Muscle layer of colon (tissue), 2 donors: ENCODE data around the gene SIAH1.
"Not testable (repeated sequence)": the region's sequence is repeated elsewhere in the genome, so short reads cannot be mapped to it uniquely, and the experiment has no call there.

Experiments
- H3K27ac ChIP-seq: one replicate; pipeline ENCODE4 v1.7.0; 2013; ENCODE audit warnings: low read depth, mild to moderate bottlenecking, low read length, moderate library complexity
- H3K27me3 ChIP-seq, 2 donors: one replicate each; pipeline ENCODE4 v1.7.0; 2013; ENCODE audit warnings: low read length in 2 of 2, mild to moderate bottlenecking in 2 of 2; ENCODE audit not compliant: insufficient read depth in 2 of 2, control insufficient read depth in 1 of 2
- H3K36me3 ChIP-seq: one replicate; pipeline ENCODE4 v1.7.0; 2013; ENCODE audit warnings: mild to moderate bottlenecking, low read length; ENCODE audit not compliant: insufficient read depth
- H3K4me1 ChIP-seq: one replicate; pipeline ENCODE4 v1.7.0; 2013; ENCODE audit warnings: mild to moderate bottlenecking, low read length; ENCODE audit not compliant: insufficient read depth
- H3K4me3 ChIP-seq, 2 donors: one replicate each; pipeline ENCODE4 v1.7.0; 2013; ENCODE audit warnings: low read length in 2 of 2, low read depth in 1 of 2, mild to moderate bottlenecking in 1 of 2, moderate library complexity in 1 of 2
- H3K9ac ChIP-seq: one replicate; pipeline ENCODE4 v1.7.0; 2013; ENCODE audit warnings: low read length
- H3K9me3 ChIP-seq: one replicate; pipeline ENCODE4 v1.7.0; 2013; ENCODE audit warnings: mild to moderate bottlenecking, low read length
- donor health status: abdominal sarcoma.
- donor health status: Adenocarcinoma of cecum.

SIAH1 gene

DNA sequence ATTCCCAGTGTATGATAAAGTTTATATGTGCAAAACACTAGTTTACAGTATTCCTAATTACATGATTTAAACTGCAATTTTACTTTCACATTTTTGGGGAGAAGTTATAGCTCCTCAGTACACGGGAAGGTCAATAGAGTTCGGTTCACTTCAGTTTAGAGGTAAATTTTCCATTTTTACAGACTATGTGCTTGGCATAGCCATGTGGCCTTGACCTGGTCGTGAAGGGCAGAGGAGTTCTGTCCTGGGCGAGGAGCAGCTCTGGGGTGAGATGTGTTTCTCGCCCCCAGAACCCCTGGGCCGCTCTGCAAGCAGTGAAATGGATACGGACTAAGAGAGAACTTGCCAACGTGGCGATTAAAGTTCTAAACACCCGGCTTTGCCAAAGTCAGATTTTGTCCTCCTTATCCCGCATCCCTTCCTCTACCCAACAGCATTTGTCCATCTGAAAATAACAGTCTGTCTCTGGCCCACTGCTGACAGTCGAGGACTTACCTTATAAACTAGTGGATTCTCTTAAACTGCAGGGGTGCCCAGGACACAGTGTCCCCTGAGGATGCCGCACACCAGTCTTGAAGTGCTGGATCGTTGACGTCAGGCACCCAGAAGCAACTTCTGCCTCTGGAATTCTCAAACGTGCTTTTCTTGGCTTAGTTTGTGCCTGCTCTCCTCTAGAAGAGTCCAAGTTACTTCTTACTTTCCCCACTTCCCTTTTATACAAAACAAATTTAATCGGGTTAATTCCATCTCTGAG, 1.5 kb upstream of the SIAH1 start:
- Histone ChIP-seq H3K27ac (no peak overlapping the region), H3K27me3 (no peaks in the 10 kb centered on the region), H3K4me3 (no peak overlapping the region), H3K9me3 (no peaks in the 10 kb centered on the region), H3K4me1 (peaks cover 17% of the 10 kb centered on the region), H3K9ac (no peak overlapping the region), H3K36me3 (no peaks in the 10 kb centered on the region)

DNA sequence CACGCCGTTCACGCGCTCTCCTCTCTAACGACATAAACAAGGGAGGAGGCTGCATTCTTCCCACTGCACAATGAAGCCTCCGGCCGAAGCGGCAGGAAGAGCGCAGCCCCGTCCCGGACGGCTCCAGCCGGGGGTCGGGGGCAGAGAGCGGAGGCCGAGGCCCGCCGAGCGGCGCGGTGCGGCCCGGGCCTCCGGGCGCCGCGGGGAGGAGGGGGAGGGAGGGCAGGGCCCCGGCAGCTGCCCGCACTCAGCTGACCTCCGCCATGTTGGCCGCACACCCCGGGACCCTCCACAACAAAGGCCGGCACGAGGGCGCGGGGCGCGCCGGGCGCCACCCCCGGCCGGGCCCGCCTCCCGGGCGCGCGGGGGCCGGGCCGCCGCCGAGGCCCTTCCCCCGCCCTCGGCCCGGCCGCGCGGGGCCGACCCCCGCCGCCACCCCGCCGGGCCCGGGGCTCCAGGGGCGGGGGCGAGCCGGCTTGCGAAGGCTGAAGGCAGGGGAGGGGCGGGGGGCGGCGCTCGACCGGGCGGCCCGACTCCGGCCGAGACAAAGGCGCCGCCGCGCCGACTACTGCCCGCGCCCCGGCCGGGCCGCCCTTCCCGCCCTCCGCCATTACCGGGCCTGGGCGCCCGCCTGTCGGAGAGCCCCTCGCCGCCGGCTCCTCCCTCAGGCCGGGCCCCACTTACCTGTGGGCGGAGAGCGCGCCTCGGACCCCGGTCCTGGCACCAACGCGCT, 527 bp downstream of the SIAH1 start:
- Histone ChIP-seq H3K27ac (peak overlapping the region; percentile 82), H3K4me1 (peaks cover 18% of the 10 kb centered on the region), H3K9ac (peak overlapping the region; percentile 74), H3K27me3 (no peaks in the 10 kb centered on the region), H3K4me3 (peak overlapping the region; percentile 64 to 81), H3K9me3 (no peaks in the 10 kb centered on the region), H3K36me3 (no peaks in the 10 kb centered on the region)

DNA sequence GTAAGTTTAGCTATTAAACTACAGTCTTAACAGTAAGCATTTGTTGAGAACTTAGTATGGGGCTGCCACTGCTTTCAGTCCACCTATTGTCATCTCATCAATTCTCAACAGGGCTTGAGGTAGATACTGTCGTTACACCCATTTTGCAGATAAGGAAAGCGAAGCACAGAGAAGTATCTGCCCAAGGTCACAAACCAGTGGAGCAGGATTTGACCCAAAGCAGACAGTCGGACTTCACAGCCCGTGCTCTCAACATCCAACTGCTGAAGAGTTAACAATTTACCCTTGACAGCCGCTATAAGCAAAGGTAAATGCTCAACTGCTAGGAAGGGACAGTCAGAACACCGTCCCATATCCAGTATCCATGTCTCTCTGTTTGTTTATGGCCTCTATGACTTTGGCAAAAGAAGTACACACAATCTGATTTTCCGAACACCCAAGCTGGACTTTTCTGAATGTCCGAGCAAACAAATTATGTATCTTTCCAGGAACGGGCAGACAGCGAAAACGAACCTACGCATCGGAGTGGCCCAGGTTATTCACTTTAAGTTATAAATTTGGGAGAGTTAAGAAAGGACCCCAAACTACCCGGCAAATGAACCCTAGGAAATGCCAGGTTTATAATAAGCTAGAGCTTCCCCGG, 1.2 kb downstream of the SIAH1 start:
- H3K27me3 ChIP-seq: no peaks in the 10 kb centered on the region
- H3K9ac ChIP-seq: peak overlapping the region; percentile 74
- peaks cover 25% of the 10 kb centered on the region for H3K4me1 ChIP-seq
- H3K9me3 ChIP-seq: no peaks in the 10 kb centered on the region
- no peaks in the 10 kb centered on the region for H3K36me3 ChIP-seq
- H3K4me3 ChIP-seq: peak overlapping the region; percentile 64 to 81
- peak overlapping the region; percentile 82 for H3K27ac ChIP-seq

GRCh38 chr16:48383009-48383876, 2.0 kb downstream of the SIAH1 start:
- peaks cover 32% of the 10 kb centered on the region for H3K4me1 ChIP-seq
- no peaks in the 10 kb centered on the region for H3K9me3 ChIP-seq
- H3K9ac ChIP-seq: peak overlapping the region; percentile 74
- H3K4me3 ChIP-seq: peak overlapping the region; percentile 64 to 81
- peak overlapping the region; percentile 82 for H3K27ac ChIP-seq
- no peaks in the 10 kb centered on the region for H3K36me3 ChIP-seq
- no peaks in the 10 kb centered on the region for H3K27me3 ChIP-seq

DNA sequence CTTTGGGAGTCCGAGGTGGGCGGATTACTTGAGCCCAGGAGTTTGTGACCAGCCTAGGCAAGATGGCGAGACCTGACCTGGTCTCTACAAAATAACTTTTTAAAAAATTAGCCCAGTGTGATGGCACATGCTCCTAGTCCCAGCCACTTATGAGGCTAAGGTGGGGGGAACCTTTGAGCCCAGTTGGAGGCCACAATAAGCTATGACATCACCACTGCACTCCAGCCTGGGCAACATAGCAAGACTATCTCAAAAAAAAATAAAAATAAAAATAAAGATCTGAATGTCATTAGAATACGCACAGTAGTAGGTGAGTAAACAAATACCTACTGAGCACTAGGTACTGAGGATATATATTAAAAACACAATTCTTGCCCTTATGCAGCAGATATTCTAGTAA, 3.1 kb downstream of the SIAH1 start:
- Histone ChIP-seq H3K27ac (no peak overlapping the region), H3K4me1 (peaks cover 32% of the 10 kb centered on the region), H3K9ac (no peak overlapping the region), H3K9me3 (no peaks in the 10 kb centered on the region), H3K27me3 (no peaks in the 10 kb centered on the region), H3K4me3 (no peak overlapping the region), H3K36me3 (no peaks in the 10 kb centered on the region)

GRCh38 chr16:48381201-48381600, 4.0 kb downstream of the SIAH1 start:
- Histone ChIP-seq H3K4me3 (no peak overlapping the region), H3K4me1 (peaks cover 32% of the 10 kb centered on the region), H3K27ac (no peak overlapping the region), H3K36me3 (no peaks in the 10 kb centered on the region), H3K9ac (no peak overlapping the region), H3K9me3 (no peaks in the 10 kb centered on the region), H3K27me3 (no peaks in the 10 kb centered on the region)

GRCh38 chr16:48378836-48379235, 6.4 kb downstream of the SIAH1 start:
- H3K4me1 ChIP-seq: peaks cover 49% of the 10 kb centered on the region
- H3K4me3 ChIP-seq: no peak overlapping the region
- no peaks in the 10 kb centered on the region for H3K36me3 ChIP-seq
- no peaks in the 10 kb centered on the region for H3K27me3 ChIP-seq
- H3K9ac ChIP-seq: no peak overlapping the region
- no peaks in the 10 kb centered on the region for H3K9me3 ChIP-seq
- H3K27ac ChIP-seq: no peak overlapping the region

DNA sequence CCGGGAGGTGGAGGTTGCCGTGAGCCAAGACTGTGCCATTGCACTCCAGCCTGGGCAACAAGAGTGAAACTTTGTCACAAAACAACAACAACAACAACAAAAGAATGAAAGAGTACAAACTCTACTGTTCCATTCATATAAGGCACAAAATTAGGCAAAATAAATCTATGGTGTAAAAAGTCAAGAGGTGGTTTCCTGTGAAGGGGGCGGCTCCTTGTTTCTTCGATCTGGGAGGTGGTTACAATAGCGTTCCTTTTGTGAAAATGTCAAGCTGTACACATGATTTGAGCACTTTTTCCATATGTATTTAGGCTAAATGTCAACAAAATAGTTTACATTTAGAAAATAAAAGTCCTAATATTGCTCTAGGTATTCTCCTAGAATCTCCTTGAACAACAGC, 6.9 kb downstream of the SIAH1 start:
- no peak overlapping the region for H3K9ac ChIP-seq
- no peaks in the 10 kb centered on the region for H3K27me3 ChIP-seq
- no peak overlapping the region for H3K27ac ChIP-seq
- H3K36me3 ChIP-seq: no peaks in the 10 kb centered on the region
- H3K4me3 ChIP-seq: no peak overlapping the region
- H3K9me3 ChIP-seq: no peaks in the 10 kb centered on the region
- H3K4me1 ChIP-seq: peaks cover 48% of the 10 kb centered on the region

GRCh38 chr16:48377301-48377700, 7.9 kb downstream of the SIAH1 start:
- not testable (repeated sequence) for H3K27me3 ChIP-seq, H3K36me3 ChIP-seq, H3K4me3 ChIP-seq, H3K27ac ChIP-seq, H3K9ac ChIP-seq, H3K9me3 ChIP-seq
- peaks cover 46% of the 10 kb centered on the region for H3K4me1 ChIP-seq

DNA sequence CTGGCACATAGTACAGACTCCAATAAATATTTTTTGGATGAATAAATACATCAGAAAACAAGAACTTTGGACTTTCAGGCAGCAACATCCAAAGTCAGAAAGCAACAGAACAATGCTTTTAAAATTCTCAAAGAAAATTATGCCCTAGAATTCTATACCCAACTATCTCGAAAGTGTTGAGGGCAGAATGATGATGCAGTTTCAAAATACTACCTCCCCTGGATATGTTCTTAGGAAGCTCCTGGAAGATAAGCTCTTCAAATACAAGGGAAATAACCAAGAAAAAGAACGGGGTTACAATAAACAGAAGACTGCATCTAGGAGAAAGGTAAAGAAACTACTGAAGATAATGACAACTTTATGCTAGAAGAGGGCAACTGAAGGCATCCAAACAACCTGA, 11.0 kb downstream of the SIAH1 start:
- no peak overlapping the region for H3K9ac ChIP-seq
- H3K27me3 ChIP-seq: no peaks in the 10 kb centered on the region
- H3K4me1 ChIP-seq: peaks cover 42% of the 10 kb centered on the region
- H3K36me3 ChIP-seq: no peaks in the 10 kb centered on the region
- no peak overlapping the region for H3K27ac ChIP-seq
- H3K9me3 ChIP-seq: no peaks in the 10 kb centered on the region
- H3K4me3 ChIP-seq: no peak overlapping the region
